PC-3 (cell line): ENCODE measurements around the gene ROBO3. TPM values are rescaled to one million over a fixed set of nuclear protein-coding genes. Genes with fewer than 3 reads are reported as not detected.
A peak's percentile ranks its signal among the peaks of the same experiment; 100 is the strongest.

Experiments
- ATAC-seq: fragments of 200-7000 bp; cut with Tn5 transposase; 2 replicates; pipeline ENCODE4 v1.9.1; 2020; ENCODE audit warnings: mild to moderate bottlenecking, moderate library complexity
- BruUV-seq: library from RNA; stranded (reverse); fragments of 400-500 nt; replicated peaks from 2 replicates; lab custom pipeline; 2021; lab: Mats Ljungman, UMichigan
- CTCF ChIA-PET: fragments of 300-600 bp; sonication (Branson Sonifier 250); formaldehyde crosslinking; loops from one replicate; lab custom pipeline; 2022; ENCODE audit warnings: antibody characterized with exemption; lab: Charles Lee
- POLR2A ChIA-PET: fragments of 300-600 bp; sonication (Branson Sonifier 250); formaldehyde crosslinking; loops from one replicate; lab custom pipeline; 2022; ENCODE audit warnings: antibody characterized with exemption; ENCODE audit not compliant: unreplicated experiment; lab: Charles Lee
- DNase-seq: peaks from one replicate; pipeline ENCODE4 v3.0.0-alpha.2; 2015
- H2AFZ ChIP-seq: fragments of 300-600 bp; sonication (generic); 2 replicates; pipeline ENCODE4 v1.6.0; 2016; ENCODE audit warnings: antibody characterized with exemption, low read length
- H3F3A ChIP-seq: fragments of 300-600 bp; sonication (generic); one replicate; pipeline ENCODE4 v1.6.0; 2017; ENCODE audit warnings: antibody characterized with exemption, low read length, control low read depth, mild to moderate bottlenecking; ENCODE audit not compliant: unreplicated experiment
- H3K27ac ChIP-seq: fragments of 300-600 bp; sonication (generic); 2 replicates; pipeline ENCODE4 v1.5.1; 2016; ENCODE audit warnings: mild to moderate bottlenecking, low read length
- H3K27me3 ChIP-seq: fragments of 300-600 bp; sonication (generic); 2 replicates; pipeline ENCODE4 v1.6.1; 2016; ENCODE audit warnings: low read length, mixed read lengths
- H3K36me3 ChIP-seq: fragments of 300-600 bp; sonication (generic); 2 replicates; pipeline ENCODE4 v1.6.1; 2016; ENCODE audit warnings: low read depth, mixed run types, low read length, mixed read lengths
- H3K4me1 ChIP-seq: fragments of 300-600 bp; sonication (generic); 2 replicates; pipeline ENCODE4 v1.5.1; 2016; ENCODE audit warnings: low read length; ENCODE audit not compliant: insufficient read depth
- H3K4me2 ChIP-seq: fragments of 300-600 bp; sonication (generic); 2 replicates; pipeline ENCODE4 v1.6.0; 2016; ENCODE audit warnings: low read length
- H3K4me3 ChIP-seq: fragments of 300-600 bp; sonication (generic); 2 replicates; pipeline ENCODE4 v1.5.1; 2016; ENCODE audit warnings: mild to moderate bottlenecking, low read length, mixed read lengths
- H3K79me2 ChIP-seq: fragments of 300-600 bp; sonication (generic); 2 replicates; pipeline ENCODE4 v1.6.1; 2017; ENCODE audit warnings: low read length, mixed read lengths
- H3K9ac ChIP-seq: fragments of 300-600 bp; sonication (generic); 2 replicates; pipeline ENCODE4 v1.6.0; 2016; ENCODE audit warnings: mild to moderate bottlenecking, low read length
- H3K9me2 ChIP-seq: fragments of 300-600 bp; sonication (generic); replicated peaks from 2 replicates; pipeline ENCODE4 v1.6.1; 2016; ENCODE audit warnings: mixed run types, low read length, mixed read lengths
- H3K9me3 ChIP-seq: fragments of 300-600 bp; sonication (generic); 2 replicates; pipeline ENCODE4 v1.6.1; 2016; ENCODE audit warnings: low read length, mixed read lengths
- H4K20me1 ChIP-seq: fragments of 300-600 bp; sonication (generic); 2 replicates; pipeline ENCODE4 v1.6.1; 2016; ENCODE audit warnings: low read length, mixed read lengths
- CTCF ChIP-seq: fragments of 300-600 bp; sonication (generic); conservative IDR thresholded peaks from 2 replicates; pipeline ENCODE4 v1.5.1; 2017; ENCODE audit warnings: antibody characterized with exemption, low read depth, mild to moderate bottlenecking, low read length
- EZH2 ChIP-seq: fragments of 300-600 bp; sonication (generic); IDR thresholded peaks from one replicate; pipeline ENCODE4 v1.6.1; 2017; ENCODE audit warnings: antibody characterized with exemption, mild to moderate bottlenecking, low read length; ENCODE audit not compliant: unreplicated experiment
- EZH2phosphoT487 ChIP-seq: fragments of 300-600 bp; sonication (generic); IDR thresholded peaks from 2 replicates; pipeline ENCODE4 v1.6.1; 2018; ENCODE audit warnings: mild to moderate bottlenecking, antibody characterized with exemption, low read length, borderline replicate concordance
- intact Hi-C: fragments of 100-400 bp; cut with micrococcal nuclease; formaldehyde crosslinking; loops from 2 replicates; pipeline ENCODE4 v1.9.0; 2023
- total RNA-seq: library from RNA; depleted of rRNA; stranded (reverse); fragments of >200 nt; gene quantifications from 2 replicates; pipeline ENCODE4 v1.2.3, GENCODE V29; 2014

The ROBO3 gene
- total RNA-seq, 1 experiment from 2014 or later = 18.5 TPM

- BruUV-seq = no TSS peak
- no peak overlapping the region for H3K4me2 ChIP-seq
- POLR2A ChIA-PET = no interaction called here
- no peaks in the 10 kb centered on the region for H3K36me3 ChIP-seq
- H3K27ac ChIP-seq = no peak overlapping the region
- no peaks in the 10 kb centered on the region for H3K4me1 ChIP-seq
- TF ChIP-seq EZH2phosphoT487 = no peak
- no peak for TF ChIP-seq CTCF
- no peak for TF ChIP-seq EZH2
- H3K4me3 ChIP-seq = no peak overlapping the region
- no peak overlapping the region for H2AFZ ChIP-seq
- intact Hi-C loops = no loop called here
- peaks cover 63% of the 10 kb centered on the region for H3K27me3 ChIP-seq
- no peaks in the 10 kb centered on the region for H4K20me1 ChIP-seq
- H3K9ac ChIP-seq = no peak overlapping the region
- ATAC-seq = no peak
- no peaks in the 10 kb centered on the region for H3F3A ChIP-seq
- no peaks in the 10 kb centered on the region for H3K9me2 ChIP-seq
- H3K9me3 ChIP-seq = no peaks in the 10 kb centered on the region
- DNase-seq = no peak
- CTCF ChIA-PET = no interaction called here
- no peaks in the 10 kb centered on the region for H3K79me2 ChIP-seq
These were observed 6.1 kb upstream of the ROBO3 start for GRCh38 chr11:124859171-124859570.

GRCh38 chr11:124861670-124862069, 3.6 kb upstream of the ROBO3 start:
- Histone ChIP-seq H3K9me3 (no peaks in the 10 kb centered on the region), H4K20me1 (no peaks in the 10 kb centered on the region), H3K4me3 (no peak overlapping the region), H3K4me1 (no peaks in the 10 kb centered on the region), H3K9me2 (no peaks in the 10 kb centered on the region), H3K4me2 (no peak overlapping the region), H3F3A (no peaks in the 10 kb centered on the region), H3K27ac (no peak overlapping the region), H3K27me3 (peaks cover 72% of the 10 kb centered on the region), H3K9ac (no peak overlapping the region), H3K79me2 (no peaks in the 10 kb centered on the region), H3K36me3 (no peaks in the 10 kb centered on the region), H2AFZ (no peak overlapping the region)
- no TSS peak for BruUV-seq
- ATAC-seq (no peak), DNase-seq (no peak)
- ChIA-PET POLR2A (no interaction called here), CTCF (no interaction called here)
- TF ChIP-seq EZH2phosphoT487 (no peak), EZH2 (no peak), CTCF (no peak)
- intact Hi-C loops = no loop called here

- H3K27me3 ChIP-seq = peaks cover 80% of the 10 kb centered on the region
These were observed 2.0 kb upstream of the ROBO3 start for GRCh38 chr11:124863137-124863825.

More at GRCh38 chr11:124863137-124863825, 2.0 kb upstream of the ROBO3 start:
- no peak for TF ChIP-seq EZH2
- no peak for TF ChIP-seq EZH2phosphoT487
- TF ChIP-seq CTCF = no peak
- H4K20me1 ChIP-seq = no peaks in the 10 kb centered on the region
- peak overlapping the region; percentile 11; the same call in 1 of the 2 replicates for H3K4me3 ChIP-seq
- no peaks in the 10 kb centered on the region for H3K9me3 ChIP-seq
- ChIA-PET CTCF (interaction anchor here (0.6 kb wide), 1 partner anchor 566 kb away, joined by 3 read pairs; no protein-coding TSS in a partner anchor), POLR2A (no interaction called here)
- H3K27ac ChIP-seq = no peak overlapping the region
- no peaks in the 10 kb centered on the region for H3K4me1 ChIP-seq
- no TSS peak for BruUV-seq
- peak; percentile 20 for DNase-seq
- H3K4me2 ChIP-seq = peak overlapping the region; percentile 46
- intact Hi-C loops = no loop called here
- H3K9me2 ChIP-seq = no peaks in the 10 kb centered on the region
- H3K79me2 ChIP-seq = no peaks in the 10 kb centered on the region
- H3F3A ChIP-seq = no peaks in the 10 kb centered on the region
- H3K9ac ChIP-seq = no peak overlapping the region
- no peaks in the 10 kb centered on the region for H3K36me3 ChIP-seq
- ATAC-seq = peak; percentile 31
- H2AFZ ChIP-seq = no peak overlapping the region
